Endodermal cell (in vitro differentiated cells): ENCODE data around the gene IDH2. TPM values are rescaled to one million over a fixed set of nuclear protein-coding genes. Genes with fewer than 3 reads are reported as not detected.
"Not testable (repeated sequence)": the region's sequence is repeated elsewhere in the genome, so short reads cannot be mapped to it uniquely, and the experiment has no call there.

Source experiments
- DNase-seq: peaks from one replicate; pipeline ENCODE4 v3.0.0-alpha.2; 2017
- H3K27ac ChIP-seq: 2 replicates; pipeline ENCODE4 v1.5.1; 2013; ENCODE audit warnings: mild to moderate bottlenecking, low read depth, low read length, moderate library complexity
- H3K27me3 ChIP-seq: 2 replicates; pipeline ENCODE4 v1.6.1; 2013; ENCODE audit warnings: mild to moderate bottlenecking, low read length, moderate library complexity; ENCODE audit not compliant: insufficient read depth, control insufficient read depth, poor library complexity, severe bottlenecking
- H3K36me3 ChIP-seq: 2 replicates; pipeline ENCODE4 v1.7.0; 2013; ENCODE audit warnings: mild to moderate bottlenecking, low read length, moderate library complexity; ENCODE audit not compliant: control insufficient read depth, insufficient read depth
- H3K4me1 ChIP-seq: one replicate; pipeline ENCODE4 v1.7.0; 2013; ENCODE audit warnings: low read length; ENCODE audit not compliant: control insufficient read depth, insufficient read depth
- H3K4me3 ChIP-seq: 2 replicates; pipeline ENCODE4 v1.5.1; 2013; ENCODE audit warnings: mild to moderate bottlenecking, low read length, moderate library complexity
- H3K9ac ChIP-seq: 2 replicates; pipeline ENCODE4 v1.6.1; 2013; ENCODE audit warnings: mild to moderate bottlenecking, low read length, moderate library complexity; ENCODE audit not compliant: poor library complexity, severe bottlenecking; ENCODE audit errors: extremely low read depth
- H3K9me3 ChIP-seq: 2 replicates; pipeline ENCODE4 v1.6.1; 2013; ENCODE audit warnings: mild to moderate bottlenecking, low read length, moderate library complexity; ENCODE audit not compliant: control insufficient read depth
- H3K27ac Mint-ChIP-seq: 2 replicates; pipeline ENCODE4 v1.8.0; 2020; ENCODE audit warnings: mixed read lengths
- H3K27me3 Mint-ChIP-seq: 2 replicates; pipeline ENCODE4 v1.8.0; 2021; ENCODE audit warnings: mild to moderate bottlenecking, mixed read lengths; ENCODE audit not compliant: insufficient read depth
- H3K36me3 Mint-ChIP-seq: 2 replicates; pipeline ENCODE4 v1.8.0; 2020; ENCODE audit warnings: low read depth, mixed read lengths
- H3K4me1 Mint-ChIP-seq: 2 replicates; pipeline ENCODE4 v1.8.0; 2020; ENCODE audit warnings: mixed read lengths
- H3K4me3 Mint-ChIP-seq: 2 replicates; pipeline ENCODE4 v1.8.0; 2020; ENCODE audit warnings: mild to moderate bottlenecking, moderate library complexity, mixed read lengths
- H3K9me3 Mint-ChIP-seq: 2 replicates; pipeline ENCODE4 v1.8.0; 2020; ENCODE audit warnings: mild to moderate bottlenecking, mixed read lengths
- WGBS, 2 experiments: methylation state at CpG; one replicate each; pipeline versions ENCODE4 v1.1.5 to v1.1.7; 2013; ENCODE audit warnings: missing lambda C conversion rate in 2 of 2, mixed read lengths in 1 of 2; ENCODE audit not compliant: insufficient coverage in 1 of 2, insufficient read length in 1 of 2; 5-methylcytosine and 5-hydroxymethylcytosine counted together
- total RNA-seq, 2 donors: library from RNA; stranded (reverse); fragmentation: NEBNext Ultra II Directional in 1 of 2; extraction: Animal tissue kit (Norgen Biotek cat#: 25700) in 1 of 2; gene quantifications; 2 replicates in 1 of 2; 3 replicates in 1 of 2; pipeline ENCODE4 v1.2.1, GENCODE V29; 2021
- TF ChIP-seq, protein P1 (sequence below): fragments of 200-600 bp; sonication (generic); conservative IDR thresholded peaks from 2 replicates; pipeline ENCODE4 v1.5.0; 2021; ENCODE audit warnings: antibody characterized with exemption, mild to moderate bottlenecking

IDH2 gene
- total RNA-seq, 2 donors from 2014 or later = 27.0 to 50.8 TPM

DNA sequence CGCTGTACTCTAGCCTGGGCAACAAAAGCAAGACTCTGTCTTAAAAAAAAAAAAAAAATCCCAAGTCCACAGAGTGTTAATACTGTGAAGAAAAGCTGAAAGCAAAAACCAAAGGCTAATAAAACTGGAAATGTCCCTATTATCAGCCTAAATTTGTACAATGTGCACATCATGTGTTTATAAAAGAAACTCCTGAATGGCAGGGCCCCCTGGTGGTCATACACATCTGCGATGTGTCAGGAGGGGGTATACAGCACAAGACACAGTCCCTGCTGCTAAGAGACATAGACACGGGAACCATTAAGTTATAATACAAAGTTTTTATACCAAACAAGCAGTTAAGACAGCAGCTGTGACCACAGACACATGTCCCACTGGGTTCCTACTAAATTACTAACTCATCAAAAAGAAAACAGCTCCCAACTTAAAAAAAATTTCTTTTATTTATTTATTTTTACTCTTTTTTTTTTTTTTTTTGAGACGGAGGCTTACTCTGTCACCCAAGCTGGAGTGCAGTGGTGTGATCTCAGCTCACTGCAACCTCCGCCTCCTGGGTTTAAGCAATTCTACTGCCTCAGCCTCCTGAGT is 31.0 kb downstream of the IDH2 start:
- WGBS, 2 experiments = 81 to 90% methylated on average over 5 of the region's 5 CpGs
- Histone ChIP-seq H3K4me1 (no peaks in the 10 kb centered on the region), H3K9ac (no peak overlapping the region), H3K27me3 (no peaks in the 10 kb centered on the region), H3K27ac (no peak overlapping the region), H3K36me3 (peaks cover 48% of the 10 kb centered on the region), H3K9me3 (no peaks in the 10 kb centered on the region), H3K4me3 (no peak overlapping the region)
- Mint-ChIP-seq H3K4me3 (no peak overlapping the region), H3K27ac (no peak overlapping the region), H3K9me3 (no peaks in the 10 kb centered on the region), H3K36me3 (peaks cover 41% of the 10 kb centered on the region), H3K27me3 (no peaks in the 10 kb centered on the region), H3K4me1 (peaks cover 9% of the 10 kb centered on the region)
- DNase-seq = peak; percentile 72
- TF ChIP-seq, protein P1, sequence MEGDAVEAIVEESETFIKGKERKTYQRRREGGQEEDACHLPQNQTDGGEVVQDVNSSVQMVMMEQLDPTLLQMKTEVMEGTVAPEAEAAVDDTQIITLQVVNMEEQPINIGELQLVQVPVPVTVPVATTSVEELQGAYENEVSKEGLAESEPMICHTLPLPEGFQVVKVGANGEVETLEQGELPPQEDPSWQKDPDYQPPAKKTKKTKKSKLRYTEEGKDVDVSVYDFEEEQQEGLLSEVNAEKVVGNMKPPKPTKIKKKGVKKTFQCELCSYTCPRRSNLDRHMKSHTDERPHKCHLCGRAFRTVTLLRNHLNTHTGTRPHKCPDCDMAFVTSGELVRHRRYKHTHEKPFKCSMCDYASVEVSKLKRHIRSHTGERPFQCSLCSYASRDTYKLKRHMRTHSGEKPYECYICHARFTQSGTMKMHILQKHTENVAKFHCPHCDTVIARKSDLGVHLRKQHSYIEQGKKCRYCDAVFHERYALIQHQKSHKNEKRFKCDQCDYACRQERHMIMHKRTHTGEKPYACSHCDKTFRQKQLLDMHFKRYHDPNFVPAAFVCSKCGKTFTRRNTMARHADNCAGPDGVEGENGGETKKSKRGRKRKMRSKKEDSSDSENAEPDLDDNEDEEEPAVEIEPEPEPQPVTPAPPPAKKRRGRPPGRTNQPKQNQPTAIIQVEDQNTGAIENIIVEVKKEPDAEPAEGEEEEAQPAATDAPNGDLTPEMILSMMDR = peak; percentile 81

DNA sequence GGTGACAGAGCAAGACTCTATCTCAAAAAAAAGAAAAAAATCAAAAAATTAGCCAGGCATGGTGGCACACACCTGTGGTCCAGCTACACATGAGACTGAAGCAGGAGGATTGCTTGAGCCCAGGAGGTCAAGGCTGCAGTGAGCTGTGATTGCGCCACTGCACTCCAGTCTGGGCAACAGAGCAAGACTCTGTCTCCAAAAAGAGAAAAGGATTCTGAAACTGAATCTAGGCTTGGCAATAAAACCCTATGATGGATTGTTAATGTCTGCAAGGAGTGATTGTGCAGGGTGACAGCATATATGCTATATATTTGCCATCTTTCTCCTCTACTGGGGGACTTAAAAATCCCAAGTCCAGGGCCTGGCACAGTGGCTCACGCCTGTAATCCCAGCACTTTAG is 31.6 kb downstream of the IDH2 start:
- not testable (repeated sequence) for H3K4me3 ChIP-seq, DNase-seq, H3K9me3 Mint-ChIP-seq, H3K9me3 ChIP-seq, H3K27ac ChIP-seq, H3K4me1 Mint-ChIP-seq, H3K9ac ChIP-seq, H3K4me1 ChIP-seq, H3K27ac Mint-ChIP-seq, H3K27me3 ChIP-seq, H3K4me3 Mint-ChIP-seq, H3K27me3 Mint-ChIP-seq
- peaks cover 43% of the 10 kb centered on the region for H3K36me3 ChIP-seq
- 92 to 100% methylated on average over 1 to 2 of the region's 2 CpGs for WGBS, 2 experiments
- peaks cover 36% of the 10 kb centered on the region for H3K36me3 Mint-ChIP-seq

GRCh38 chr15:90067953-90068606 is 34.2 kb downstream of the IDH2 start:
- Histone ChIP-seq H3K4me1 (peaks cover 2% of the 10 kb centered on the region), H3K9ac (no peak overlapping the region), H3K4me3 (no peak overlapping the region), H3K27me3 (no peaks in the 10 kb centered on the region), H3K27ac (no peak overlapping the region), H3K36me3 (peaks cover 25% of the 10 kb centered on the region), H3K9me3 (no peaks in the 10 kb centered on the region)
- H3K27ac Mint-ChIP-seq = no peak overlapping the region
- TF ChIP-seq, protein P1 = no peak
- H3K9me3 Mint-ChIP-seq = no peaks in the 10 kb centered on the region
- WGBS, 2 experiments = 95 to 98% methylated on average over 32 to 37 of the region's 37 CpGs
- H3K36me3 Mint-ChIP-seq = peaks cover 26% of the 10 kb centered on the region
- no peaks in the 10 kb centered on the region for H3K27me3 Mint-ChIP-seq
- no peak overlapping the region for H3K4me3 Mint-ChIP-seq
- DNase-seq = no peak
- peaks cover 8% of the 10 kb centered on the region for H3K4me1 Mint-ChIP-seq
